HG02610 (cell line): ENCODE data around the gene PPM1B.
"Not testable (repeated sequence)": the region's sequence is repeated elsewhere in the genome, so short reads cannot be mapped to it uniquely, and the experiment has no call there.

Experiments used
- ATAC-seq: cut with Tn5 transposase; IDR thresholded peaks from one replicate; pipeline ENCODE4 v1.9.1; 2021; ENCODE audit warnings: mild to moderate bottlenecking, moderate library complexity; ENCODE audit not compliant: unreplicated experiment

The PPM1B gene

GRCh38 chr2:44155666-44156446 lies 12.8 kb upstream of the PPM1B start:
- no peak for ATAC-seq

- ATAC-seq = no peak
These were observed 4.9 kb upstream of the PPM1B start for GRCh38 chr2:44163777-44164176.

DNA sequence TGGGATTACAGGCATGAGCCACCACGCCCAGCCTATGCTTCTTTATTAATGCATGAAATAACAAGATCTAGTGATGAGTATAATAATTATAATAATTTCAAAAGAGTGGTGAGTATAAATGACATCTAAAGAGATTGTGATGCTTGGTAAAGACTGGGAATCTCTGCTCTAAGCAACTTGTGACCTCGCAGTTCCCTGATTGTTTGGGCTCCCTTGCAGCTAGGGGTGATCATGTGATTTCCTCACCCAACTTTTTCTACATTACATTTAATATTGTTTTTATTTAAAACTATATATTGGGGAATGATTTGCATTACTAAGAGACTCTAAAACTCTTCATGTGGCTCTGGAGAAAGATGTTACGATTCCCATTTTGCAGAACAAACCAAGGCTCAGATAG lies 4.1 kb upstream of the PPM1B start:
- ATAC-seq = no peak

- no peak for ATAC-seq
These were observed 2.6 kb upstream of the PPM1B start for GRCh38 chr2:44166096-44166495.

GRCh38 chr2:44167311-44167907 lies 1.3 kb upstream of the PPM1B start:
- no peak for ATAC-seq

DNA sequence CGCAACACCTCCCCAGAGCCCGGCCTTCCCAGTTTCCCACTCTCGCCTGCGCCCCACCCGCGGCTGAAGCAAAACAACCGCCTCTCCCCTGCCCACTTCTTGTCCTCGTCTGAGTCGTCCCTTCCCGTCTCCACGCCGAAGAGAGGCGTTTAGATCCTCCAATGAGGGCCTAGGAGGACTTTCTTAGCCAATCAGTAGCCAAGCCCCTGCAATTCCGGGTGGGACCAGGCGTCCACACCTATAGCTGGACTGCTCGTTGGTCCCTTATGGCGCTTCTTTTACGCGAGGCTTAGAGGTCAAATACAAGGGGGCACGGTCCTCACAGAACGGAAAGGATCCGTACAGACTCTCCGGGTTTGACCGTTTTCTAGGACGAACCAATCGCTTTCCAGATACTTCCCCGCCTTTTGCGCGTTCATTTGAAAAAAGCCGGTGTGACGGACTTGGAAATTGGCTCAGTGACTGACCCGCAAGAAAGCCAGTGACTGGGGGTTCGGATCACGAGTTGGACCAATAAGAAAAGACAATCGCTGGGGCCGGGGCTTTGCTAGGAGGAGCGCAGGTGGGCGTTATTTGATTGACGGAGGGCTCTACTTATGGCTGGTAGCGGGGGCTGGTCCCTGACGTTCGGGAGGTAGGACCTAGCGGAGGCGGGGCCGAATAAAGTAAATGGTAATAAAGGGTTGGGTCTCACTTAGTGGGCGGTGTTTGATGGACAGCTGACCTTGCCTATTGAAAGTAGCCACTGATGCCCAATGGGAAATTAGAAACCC lies 581 bp upstream of the PPM1B start:
- ATAC-seq = peak; percentile 83

DNA sequence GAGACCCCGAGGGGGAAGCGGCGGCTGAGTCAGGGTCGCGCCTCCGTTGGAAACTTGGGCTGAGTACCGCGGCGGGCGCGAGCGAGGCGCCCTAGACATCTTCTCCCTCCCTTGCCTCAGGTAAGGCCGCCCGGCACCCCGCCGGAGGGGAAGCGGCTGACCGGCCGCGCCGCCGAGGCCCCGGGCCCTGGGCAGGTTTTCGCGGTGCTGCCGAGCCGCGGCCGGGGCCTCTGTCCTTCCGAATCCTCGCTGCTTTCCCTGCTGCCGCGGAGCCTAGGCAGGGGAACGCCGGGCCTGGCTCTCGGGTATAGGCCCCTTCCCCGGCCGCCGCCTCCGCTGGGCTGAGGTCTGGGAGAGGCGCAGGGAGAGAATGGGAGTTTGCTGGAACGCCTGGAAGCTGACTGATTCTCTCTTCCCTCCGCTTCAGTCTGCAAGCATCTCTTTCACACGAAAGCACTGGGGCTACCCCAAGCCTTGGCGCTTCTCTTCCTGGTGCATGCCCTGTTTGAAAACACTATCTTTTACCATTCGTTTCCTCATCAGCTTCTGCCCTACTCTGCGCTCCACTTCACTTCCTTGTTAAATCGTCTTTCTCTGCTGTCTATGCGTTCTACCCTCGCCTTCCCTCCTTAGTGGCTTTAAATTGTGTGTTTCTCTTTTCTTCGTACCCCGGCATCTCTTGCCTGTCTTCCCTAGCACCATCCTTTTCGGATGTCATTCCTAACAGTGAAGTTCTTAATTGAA lies 652 bp downstream of the PPM1B start:
- peak; percentile 15 for ATAC-seq

DNA sequence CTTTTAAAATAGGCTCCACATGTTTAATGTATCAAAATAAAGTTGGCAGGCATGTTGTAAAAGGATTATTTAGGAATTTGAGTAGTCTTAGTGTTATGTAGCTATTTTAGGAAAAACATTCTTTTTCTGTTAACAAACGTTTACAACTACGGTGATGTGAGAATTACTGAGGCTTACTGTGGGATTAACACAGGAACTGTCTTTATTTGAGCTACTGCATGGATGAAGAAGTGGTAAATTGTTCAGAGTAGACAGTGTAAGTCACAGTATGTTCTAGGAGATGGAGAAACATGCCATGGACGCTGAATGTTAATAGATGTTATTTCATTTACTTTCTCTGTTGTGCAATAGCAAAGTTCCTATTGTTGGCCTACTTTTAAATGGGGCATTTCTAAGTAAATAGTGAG lies 1.6 kb downstream of the PPM1B start:
- no peak for ATAC-seq

GRCh38 chr2:44171018-44171417 lies 2.3 kb downstream of the PPM1B start:
- no peak for ATAC-seq

DNA sequence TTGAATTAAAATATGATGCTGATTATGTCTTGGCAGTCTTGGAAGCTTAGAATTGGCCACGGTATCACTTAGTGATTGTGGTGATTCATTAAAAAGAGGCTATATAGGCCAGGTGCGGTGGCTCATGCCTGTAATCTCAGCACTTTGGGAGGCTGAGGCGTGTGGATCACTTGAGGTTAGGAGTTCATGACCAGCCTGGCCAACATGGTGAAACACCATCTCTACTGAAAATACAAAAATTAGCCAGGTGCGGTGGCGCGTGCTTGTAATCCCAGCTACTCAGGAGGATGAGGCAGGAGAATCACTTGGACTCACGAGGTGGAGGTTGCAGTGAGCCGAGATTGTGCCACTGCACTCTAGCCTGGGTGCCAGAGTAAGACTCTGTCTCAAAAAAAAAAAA lies 2.8 kb downstream of the PPM1B start:
- not testable (repeated sequence) for ATAC-seq

- no peak for ATAC-seq
These were observed 3.9 kb downstream of the PPM1B start for GRCh38 chr2:44172576-44172975.

GRCh38 chr2:44178950-44179349 lies 10.3 kb downstream of the PPM1B start:
- ATAC-seq = no peak

- no peak for ATAC-seq
These were observed 13.0 kb downstream of the PPM1B start for GRCh38 chr2:44181648-44182047.

- no peak for ATAC-seq
These were observed 15.4 kb downstream of the PPM1B start for GRCh38 chr2:44184106-44184505.

DNA sequence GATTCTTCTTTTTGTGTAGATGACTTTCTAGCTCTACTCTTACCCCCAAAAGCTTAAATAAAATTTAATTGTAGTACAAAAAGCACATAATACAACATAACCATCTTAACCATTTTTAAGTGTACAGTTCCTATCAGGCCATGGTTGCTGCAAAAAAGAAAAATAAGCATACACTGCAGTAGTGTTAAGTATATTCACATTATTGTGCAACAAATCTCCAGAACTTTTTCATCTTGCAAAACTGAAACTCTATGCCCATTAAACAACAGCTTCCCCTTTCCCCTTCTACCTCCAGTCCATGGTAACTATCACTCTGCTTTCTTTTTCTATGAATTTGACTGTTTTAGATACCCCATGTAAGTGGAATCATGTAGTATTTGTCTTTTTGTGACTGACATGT lies 18.1 kb downstream of the PPM1B start:
- ATAC-seq = no peak

GRCh38 chr2:44187251-44187650 lies 18.6 kb downstream of the PPM1B start:
- no peak for ATAC-seq

DNA sequence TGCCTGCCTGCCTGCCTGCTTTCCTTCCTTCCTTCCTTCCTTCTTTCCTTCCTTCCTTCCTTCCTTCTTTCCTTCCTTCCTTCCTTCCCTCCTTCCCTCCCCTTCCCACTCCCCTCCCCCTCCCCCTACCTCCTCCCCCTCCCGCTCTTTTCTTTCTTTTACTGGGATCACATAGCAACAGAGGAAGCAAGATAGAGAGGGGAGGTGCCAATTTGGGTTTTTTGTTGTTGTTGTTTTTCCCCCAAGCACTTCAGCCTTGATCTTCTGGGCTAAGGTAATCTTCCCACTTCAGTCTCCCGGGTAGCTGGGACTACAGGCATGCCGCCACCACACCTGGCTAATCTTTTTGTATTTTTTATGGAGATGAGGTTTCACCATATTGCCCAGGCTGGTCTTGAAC lies 20.0 kb downstream of the PPM1B start:
- ATAC-seq = no peak

GRCh38 chr2:44189104-44189503 lies 20.4 kb downstream of the PPM1B start:
- no peak for ATAC-seq

DNA sequence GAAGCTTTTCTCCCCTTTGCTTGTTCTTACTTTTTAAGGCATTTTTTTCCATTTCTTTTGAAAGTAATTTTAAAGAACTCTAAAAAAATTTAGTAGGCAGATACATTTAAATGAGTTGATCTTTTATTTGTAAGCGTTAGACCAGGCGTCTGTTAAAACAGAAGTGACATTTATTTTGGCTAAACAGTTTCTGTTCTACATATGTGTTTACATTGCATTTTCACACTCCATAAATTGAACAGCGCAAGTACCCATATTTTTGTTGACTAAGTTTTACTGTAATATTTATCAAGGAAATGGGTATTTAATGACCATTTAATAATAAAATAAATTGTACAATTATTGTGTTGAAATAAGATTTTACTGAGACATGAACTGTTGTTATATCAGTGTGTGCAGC lies 21.9 kb downstream of the PPM1B start:
- ATAC-seq = no peak

- ATAC-seq = peak; percentile 96
These were observed 23.1 kb downstream of the PPM1B start for GRCh38 chr2:44191739-44192138.

- ATAC-seq = no peak
These were observed 24.0 kb downstream of the PPM1B start for GRCh38 chr2:44192646-44193045.
